Colon (tissue), 2 donors: ENCODE measurements around the gene AURKAIP1.
"Not testable (repeated sequence)": the region's sequence is repeated elsewhere in the genome, so short reads cannot be mapped to it uniquely, and the experiment has no call there.

Experiments used
- FAIRE-seq: peaks from 2 replicates; lab custom pipeline; 2012; peaks lifted over from hg19 to GRCh38; lab: Jason Lieb, UNC
- donor health status: control.
- donor health status: control.

Gene AURKAIP1

GRCh38 chr1:1385339-1385738, 10.3 kb upstream of the AURKAIP1 start:
- not testable (repeated sequence) for FAIRE-seq

- FAIRE-seq = no peak
These were observed 6.3 kb upstream of the AURKAIP1 start for GRCh38 chr1:1381294-1381693.

- no peak for FAIRE-seq
These were observed 5.9 kb upstream of the AURKAIP1 start for GRCh38 chr1:1380860-1381259.

- no peak for FAIRE-seq
These were observed 2.7 kb upstream of the AURKAIP1 start for GRCh38 chr1:1377540-1378205.

GRCh38 chr1:1376551-1377226, 1.7 kb upstream of the AURKAIP1 start:
- no peak for FAIRE-seq

- no peak for FAIRE-seq
These were observed 448 bp downstream of the AURKAIP1 start for GRCh38 chr1:1374589-1374928.

GRCh38 chr1:1373815-1374588, 1.0 kb downstream of the AURKAIP1 start:
- no peak for FAIRE-seq

DNA sequence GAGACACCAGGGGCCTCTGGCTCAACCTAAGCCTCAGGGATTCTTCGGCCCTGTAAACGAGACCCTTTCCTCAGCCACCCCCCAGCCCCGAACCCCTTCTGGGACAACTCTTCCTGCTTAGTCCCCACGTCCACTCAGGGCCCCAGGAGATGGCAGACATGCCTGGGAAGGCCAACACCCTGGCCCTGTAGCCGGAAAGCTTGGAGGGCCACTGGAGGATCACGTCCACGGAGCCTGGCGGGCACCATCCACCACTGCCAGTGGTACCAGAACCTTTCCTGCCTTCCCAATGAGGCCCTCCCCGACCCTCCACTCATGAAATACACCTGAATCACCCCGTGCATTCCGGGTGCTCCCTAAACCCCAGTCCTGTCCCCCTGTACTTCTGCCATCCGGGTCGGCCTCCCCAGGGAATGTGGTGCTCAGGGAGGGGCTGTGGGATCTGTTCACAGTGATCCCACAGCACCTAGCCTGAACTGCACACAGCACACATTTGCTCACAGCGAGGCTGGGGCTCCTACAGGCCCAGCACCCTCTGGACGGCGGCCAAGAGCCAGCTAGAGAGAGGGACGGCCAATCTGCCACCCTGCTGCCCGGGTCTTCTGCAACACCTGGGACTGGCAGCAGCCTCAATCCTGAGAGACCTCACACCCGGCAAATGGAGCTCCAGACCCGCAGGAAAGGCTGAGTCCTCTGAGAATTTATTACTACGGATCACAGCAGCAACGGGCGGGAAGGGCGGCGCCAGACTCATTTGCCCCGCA, 1.8 kb downstream of the AURKAIP1 start:
- FAIRE-seq = no peak

DNA sequence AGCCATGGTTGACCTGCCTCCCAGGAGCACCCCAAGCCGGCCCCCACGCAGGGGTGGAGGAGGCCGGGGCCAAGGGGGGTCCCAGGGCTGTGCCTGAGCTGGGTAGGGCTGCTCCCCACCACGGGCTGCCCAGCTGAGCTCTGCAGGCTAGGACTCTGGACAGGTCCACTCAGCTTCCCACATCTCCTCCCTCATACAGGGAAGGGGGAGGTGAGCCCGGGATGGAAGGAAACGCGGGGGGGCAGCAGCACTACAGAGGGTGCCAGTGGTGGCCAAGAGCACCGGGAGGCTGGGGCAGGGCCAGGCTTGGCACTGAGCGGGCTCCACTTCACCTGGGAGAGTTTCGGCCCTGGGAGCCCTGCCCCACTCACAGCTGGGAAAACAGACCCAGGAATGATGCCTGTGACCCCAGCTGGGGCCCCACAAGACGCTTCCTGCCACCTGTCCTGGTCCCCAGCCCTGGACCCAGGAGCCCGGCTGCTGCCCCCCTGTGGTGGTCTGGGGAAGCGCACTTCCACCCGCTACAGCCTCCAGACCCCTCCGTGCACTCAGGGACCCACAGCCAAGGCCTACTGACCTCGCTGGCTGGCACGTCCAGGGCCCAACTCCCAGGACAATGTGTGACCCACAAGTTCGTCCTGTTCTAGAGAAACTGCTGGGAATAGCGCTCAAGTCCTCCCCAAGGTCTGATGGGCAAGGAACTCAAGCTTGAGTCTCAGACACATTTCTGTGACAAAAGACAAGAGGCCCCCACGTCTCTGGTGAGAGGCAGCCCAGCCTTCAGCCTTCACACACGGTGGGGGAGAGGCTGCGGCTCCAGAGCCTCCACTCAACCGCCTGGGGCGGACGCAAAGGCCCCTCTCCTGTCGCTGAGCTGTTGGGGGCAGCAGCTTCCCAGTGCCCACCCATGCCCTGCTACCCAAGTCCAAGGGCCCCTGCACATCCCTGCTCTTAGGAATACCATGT, 3.0 kb downstream of the AURKAIP1 start:
- no peak for FAIRE-seq

- no peak for FAIRE-seq
These were observed 3.7 kb downstream of the AURKAIP1 start for GRCh38 chr1:1371364-1371745.

GRCh38 chr1:1370771-1371300, 4.2 kb downstream of the AURKAIP1 start:
- no peak for FAIRE-seq

- FAIRE-seq = not testable (repeated sequence)
These were observed 4.9 kb downstream of the AURKAIP1 start for GRCh38 chr1:1370094-1370493.

DNA sequence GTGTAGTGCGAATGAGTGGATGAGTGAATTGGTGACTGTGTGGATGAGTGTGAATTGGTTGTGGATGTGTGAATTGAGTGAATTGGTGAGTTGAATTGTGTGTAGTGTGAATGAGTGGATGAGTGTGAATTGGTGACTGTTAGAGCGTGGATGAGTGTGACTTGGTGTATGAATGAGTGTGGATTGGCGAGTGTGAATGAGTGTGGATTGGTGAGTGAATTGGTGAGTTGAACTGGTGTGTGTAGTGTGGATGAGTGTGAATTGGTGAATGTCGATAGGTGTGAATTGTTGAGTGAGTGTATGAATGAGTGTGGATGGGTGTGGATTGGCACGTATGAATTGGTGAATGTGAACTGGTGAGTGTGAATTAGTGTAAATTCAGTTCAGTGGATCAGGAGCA, 7.7 kb downstream of the AURKAIP1 start:
- FAIRE-seq = no peak

DNA sequence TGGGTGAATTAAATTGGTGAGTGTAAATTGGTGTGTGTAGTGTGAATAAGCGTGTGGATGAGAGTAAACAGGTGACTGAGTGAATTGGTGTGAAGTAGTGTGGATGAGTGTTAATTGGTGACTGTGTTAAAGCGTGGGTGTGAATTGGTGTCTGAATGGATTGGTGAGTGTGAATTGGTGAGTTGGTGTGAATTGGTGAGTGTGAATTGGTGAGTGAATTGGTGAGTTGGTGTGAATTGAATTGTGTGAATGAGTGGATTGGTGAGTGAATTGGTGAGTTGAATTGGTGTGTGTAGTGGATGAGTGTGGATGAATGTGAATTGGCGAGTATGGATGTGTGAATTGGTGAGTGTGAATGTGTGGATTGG, 8.3 kb downstream of the AURKAIP1 start:
- FAIRE-seq = no peak

GRCh38 chr1:1365875-1366698, 8.9 kb downstream of the AURKAIP1 start:
- FAIRE-seq = no peak

- FAIRE-seq = no peak
These were observed 10.7 kb downstream of the AURKAIP1 start for GRCh38 chr1:1364266-1364665.

- no peak for FAIRE-seq
These were observed 13.0 kb downstream of the AURKAIP1 start for GRCh38 chr1:1361982-1362423.

DNA sequence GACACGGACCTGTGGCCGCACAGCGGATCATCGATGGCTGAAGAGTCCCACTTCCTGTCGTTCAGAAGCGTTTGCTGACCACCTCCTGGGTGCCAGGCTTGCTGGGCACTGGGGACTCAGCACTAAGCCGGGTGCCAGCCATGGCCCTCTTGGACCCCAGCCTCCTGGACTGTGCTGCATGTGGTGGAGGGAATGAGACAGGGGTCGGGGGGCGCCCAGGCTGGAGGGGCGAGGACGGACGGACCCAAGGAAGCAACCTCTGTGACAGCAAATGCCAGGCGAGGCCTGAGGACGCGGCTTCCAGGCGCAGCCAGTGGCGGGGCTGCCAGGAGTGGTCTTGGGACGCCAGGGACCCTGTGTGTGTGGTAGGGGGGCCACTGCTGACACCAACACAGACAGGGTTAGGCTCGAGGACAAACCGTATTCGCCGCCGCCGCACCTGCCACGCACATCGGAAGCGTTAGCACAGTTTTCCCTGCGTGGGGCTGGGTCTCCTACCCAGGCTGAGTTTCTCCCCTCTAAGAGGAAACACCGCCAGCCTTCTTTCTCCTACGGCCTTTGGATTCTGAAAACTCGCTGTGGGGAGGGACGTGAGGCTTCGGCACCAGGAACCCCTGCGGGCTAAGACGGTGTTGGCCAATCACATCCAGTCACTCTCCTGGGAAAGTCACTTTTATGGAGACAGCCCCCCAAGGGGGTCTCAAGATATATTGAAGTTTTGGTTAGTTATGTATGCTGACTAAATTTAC, 13.6 kb downstream of the AURKAIP1 start:
- FAIRE-seq = no peak

- no peak for FAIRE-seq
These were observed 14.4 kb downstream of the AURKAIP1 start for GRCh38 chr1:1360506-1361169.
